Measurements from ENCODE around the gene CCBE1.

CCBE1 gene

DNA sequence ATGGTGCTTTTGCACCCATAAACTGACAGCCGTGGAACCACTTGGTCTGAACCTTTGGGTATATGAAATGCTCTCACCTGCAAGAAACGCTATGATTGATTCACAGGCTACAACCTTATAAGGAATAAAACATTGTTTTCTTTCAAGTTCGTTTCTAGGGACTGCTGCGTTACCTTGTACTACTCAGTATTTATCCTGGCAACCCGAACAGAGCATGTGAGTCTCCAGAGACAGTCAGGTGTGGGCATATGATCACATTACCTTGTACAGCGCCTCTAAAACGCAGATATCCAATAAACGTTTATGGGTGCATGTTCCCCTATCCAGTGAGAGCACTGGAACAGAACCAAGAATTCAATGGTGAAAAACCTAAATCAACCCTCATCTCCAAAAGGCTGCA is 1.7 kb downstream of the CCBE1 start:
- peak overlapping the region; percentile 76 for H3K4me3 ChIP-seq (replicated peaks; ENCODE audit: low read depth, low read length)
- TF ChIP-seq, protein P1, sequence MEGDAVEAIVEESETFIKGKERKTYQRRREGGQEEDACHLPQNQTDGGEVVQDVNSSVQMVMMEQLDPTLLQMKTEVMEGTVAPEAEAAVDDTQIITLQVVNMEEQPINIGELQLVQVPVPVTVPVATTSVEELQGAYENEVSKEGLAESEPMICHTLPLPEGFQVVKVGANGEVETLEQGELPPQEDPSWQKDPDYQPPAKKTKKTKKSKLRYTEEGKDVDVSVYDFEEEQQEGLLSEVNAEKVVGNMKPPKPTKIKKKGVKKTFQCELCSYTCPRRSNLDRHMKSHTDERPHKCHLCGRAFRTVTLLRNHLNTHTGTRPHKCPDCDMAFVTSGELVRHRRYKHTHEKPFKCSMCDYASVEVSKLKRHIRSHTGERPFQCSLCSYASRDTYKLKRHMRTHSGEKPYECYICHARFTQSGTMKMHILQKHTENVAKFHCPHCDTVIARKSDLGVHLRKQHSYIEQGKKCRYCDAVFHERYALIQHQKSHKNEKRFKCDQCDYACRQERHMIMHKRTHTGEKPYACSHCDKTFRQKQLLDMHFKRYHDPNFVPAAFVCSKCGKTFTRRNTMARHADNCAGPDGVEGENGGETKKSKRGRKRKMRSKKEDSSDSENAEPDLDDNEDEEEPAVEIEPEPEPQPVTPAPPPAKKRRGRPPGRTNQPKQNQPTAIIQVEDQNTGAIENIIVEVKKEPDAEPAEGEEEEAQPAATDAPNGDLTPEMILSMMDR (IDR thresholded peaks at IDR 0.05; ENCODE audit: low read length, missing control alignments) = no peak
- no peak for DNase-seq (ENCODE audit: low read depth)

DNA sequence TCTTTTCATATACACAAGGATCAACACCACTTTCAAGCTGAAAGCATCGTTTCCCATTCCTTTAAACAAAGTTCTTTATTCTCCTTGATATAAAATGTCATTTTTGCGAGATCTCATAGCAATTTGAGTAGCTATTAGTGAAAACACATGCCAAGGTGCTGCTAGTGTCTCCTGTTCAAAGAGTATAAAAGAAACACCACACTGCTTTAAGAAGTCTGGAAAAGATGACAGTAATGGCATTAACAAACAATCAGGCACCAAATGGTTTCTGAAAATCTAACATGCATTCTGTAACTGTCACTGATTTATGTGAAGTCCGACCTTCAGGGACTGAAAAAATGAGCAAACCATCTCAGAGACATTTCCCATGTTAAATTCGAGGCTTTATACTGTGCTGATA is 2.4 kb downstream of the CCBE1 start:
- DNase-seq (ENCODE audit: low read depth) = no peak
- no peak overlapping the region for H3K4me3 ChIP-seq (replicated peaks; ENCODE audit: low read depth, low read length)

DNA sequence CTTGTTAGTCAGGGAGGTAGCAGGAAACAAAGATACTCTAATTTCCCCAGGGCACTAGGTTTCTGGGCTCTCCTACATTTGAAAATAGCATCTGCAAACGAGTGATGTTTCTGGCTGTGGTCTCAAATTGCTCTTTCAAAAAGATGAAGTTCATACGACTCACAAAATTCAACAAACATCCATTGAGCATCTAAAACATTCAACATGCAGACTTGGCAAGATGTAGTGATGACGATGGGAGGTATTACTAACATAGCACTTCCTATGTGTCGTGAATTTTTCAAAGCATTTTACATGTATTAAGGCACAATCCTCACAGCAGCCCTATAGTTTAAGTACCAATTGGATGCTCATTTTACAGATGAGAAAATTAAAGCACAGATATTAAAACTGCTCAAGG is 5.2 kb downstream of the CCBE1 start:
- TF ChIP-seq, protein P1 (IDR thresholded peaks at IDR 0.05; ENCODE audit: low read length, missing control alignments) = no peak

More for the DNA sequence above, 2.4 kb downstream of the CCBE1 start:
- TF ChIP-seq, protein P1 (IDR thresholded peaks at IDR 0.05; ENCODE audit: low read length, missing control alignments) = no peak

DNA sequence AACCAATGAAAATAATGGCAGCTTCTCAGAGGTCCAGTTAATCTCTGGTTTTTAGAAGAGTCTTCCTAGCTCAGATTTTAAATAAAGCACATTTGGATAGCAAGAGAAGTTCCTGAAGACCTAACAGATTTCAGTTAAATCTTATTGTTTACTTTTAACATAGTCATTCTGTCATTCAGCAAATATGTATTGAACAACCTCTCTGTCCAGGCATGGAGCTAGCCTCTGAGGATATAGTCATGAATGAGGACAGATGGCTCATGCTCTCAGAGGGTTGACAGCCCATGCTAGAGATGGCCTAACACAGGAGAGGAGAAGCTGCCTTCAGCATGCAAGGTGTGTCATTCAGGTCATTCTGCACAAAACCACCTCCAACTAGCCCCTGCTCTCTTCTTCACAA is 6.2 kb downstream of the CCBE1 start:
- peak; percentile 79 for DNase-seq (ENCODE audit: low read depth)
- no peak overlapping the region for H3K4me3 ChIP-seq (replicated peaks; ENCODE audit: low read depth, low read length)
- TF ChIP-seq, protein P1 (IDR thresholded peaks at IDR 0.05; ENCODE audit: low read length, missing control alignments) = no peak

More for the DNA sequence above, 5.2 kb downstream of the CCBE1 start:
- DNase-seq (ENCODE audit: low read depth) = peak; percentile 29
- H3K4me3 ChIP-seq (replicated peaks; ENCODE audit: low read depth, low read length) = no peak overlapping the region

DNA sequence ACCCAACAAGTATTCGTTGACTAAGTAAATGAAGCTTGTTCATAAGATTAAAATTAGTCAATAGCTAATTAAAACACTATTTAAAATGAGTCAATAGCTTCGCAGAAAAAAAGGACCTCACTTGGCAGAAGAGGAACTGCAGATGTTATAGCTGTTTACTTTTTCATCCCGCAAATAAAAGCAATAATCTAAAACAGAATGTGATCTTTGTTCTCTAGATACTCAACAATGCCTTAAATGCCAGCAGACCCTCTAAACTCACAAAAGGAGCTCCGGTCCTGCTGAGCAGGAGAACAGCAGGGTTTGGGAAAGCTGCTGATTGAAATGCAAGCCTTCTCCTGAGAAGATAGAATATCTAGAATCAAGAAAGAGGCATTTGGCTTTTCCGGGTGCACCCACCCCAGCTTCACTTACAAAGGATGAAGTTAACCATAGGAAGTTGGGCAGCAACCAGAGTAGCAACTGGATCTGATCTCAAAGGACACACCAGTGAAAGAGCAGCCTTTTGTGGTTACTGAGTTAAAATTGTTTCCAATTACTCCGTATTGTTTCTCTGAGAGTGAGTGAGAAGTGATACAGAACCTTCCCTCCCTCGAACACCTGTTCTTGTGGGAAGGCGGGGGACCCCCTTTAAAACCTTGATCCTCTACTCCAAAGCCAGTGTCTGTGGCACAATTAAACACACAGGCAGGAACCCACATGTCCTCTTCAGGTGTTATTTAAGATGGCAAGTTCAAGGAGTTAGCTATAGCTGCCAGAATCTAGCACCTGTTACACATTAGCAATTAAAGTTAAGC is 6.8 kb downstream of the CCBE1 start:
- no peak overlapping the region for H3K4me3 ChIP-seq (replicated peaks; ENCODE audit: low read depth, low read length)
- TF ChIP-seq, protein P1 (IDR thresholded peaks at IDR 0.05; ENCODE audit: low read length, missing control alignments) = no peak
- no peak for DNase-seq (ENCODE audit: low read depth)

DNA sequence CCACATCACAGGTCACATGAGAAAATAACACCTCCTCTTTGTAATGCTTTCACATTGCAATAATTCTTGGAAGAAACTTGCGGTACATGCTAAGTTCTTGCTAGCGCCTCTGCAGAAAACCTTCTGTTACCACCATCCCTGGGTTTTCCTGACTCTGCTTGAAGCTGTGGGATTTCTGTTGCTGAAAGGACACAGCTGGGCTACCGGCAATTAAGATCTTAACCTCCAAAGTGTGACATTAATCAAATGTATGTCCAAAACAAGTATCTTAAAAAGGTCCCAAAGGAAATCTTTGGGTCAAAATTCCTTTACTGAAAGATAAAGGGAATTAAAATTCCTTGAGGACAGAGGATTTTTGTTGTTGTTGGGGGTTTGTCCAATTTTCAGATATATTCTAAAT is 7.5 kb downstream of the CCBE1 start:
- H3K4me3 ChIP-seq (replicated peaks; ENCODE audit: low read depth, low read length) = no peak overlapping the region
- DNase-seq (ENCODE audit: low read depth) = no peak
- TF ChIP-seq, protein P1 (IDR thresholded peaks at IDR 0.05; ENCODE audit: low read length, missing control alignments) = no peak

DNA sequence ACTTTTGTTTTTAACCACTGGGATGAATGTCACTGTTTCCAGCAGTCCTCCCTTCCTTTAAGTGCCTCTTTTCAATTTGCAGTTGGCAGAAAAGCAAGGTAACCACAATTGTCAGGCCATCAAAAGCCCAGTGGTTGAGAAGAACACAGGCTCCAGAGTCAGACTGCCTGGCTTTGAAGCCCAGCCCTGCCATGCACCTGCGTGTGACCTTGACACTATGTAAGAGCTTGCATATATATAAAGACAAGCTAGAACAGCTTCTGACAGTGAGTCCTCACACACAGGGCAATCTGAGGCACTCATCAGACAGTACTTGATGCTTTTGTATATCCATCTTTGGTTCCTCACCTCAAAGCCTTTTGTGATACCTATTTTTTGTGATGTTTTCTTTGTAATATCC is 11.0 kb downstream of the CCBE1 start:
- no peak overlapping the region for H3K4me3 ChIP-seq (replicated peaks; ENCODE audit: low read depth, low read length)
- no peak for DNase-seq (ENCODE audit: low read depth)
- TF ChIP-seq, protein P1 (IDR thresholded peaks at IDR 0.05; ENCODE audit: low read length, missing control alignments) = no peak

Data from fibroblast of pulmonary artery (primary cell).